ENCODE results near the gene ZBTB49.

ZBTB49 gene

GRCh38 chr4:4302001-4302400, 11.9 kb downstream of the ZBTB49 start:
- H3K4me3 ChIP-seq (ENCODE audit: low read length) = no peak overlapping the region
- TF ChIP-seq ZNF274 (IDR thresholded peaks at IDR 0.05; ENCODE audit: low read depth, low read length) = no peak

GRCh38 chr4:4302416-4302815, 12.4 kb downstream of the ZBTB49 start:
- no peak overlapping the region for H3K4me3 ChIP-seq (ENCODE audit: low read length)
- no peak for TF ChIP-seq ZNF274 (IDR thresholded peaks at IDR 0.05; ENCODE audit: low read depth, low read length)

GRCh38 chr4:4306920-4307319, 16.9 kb downstream of the ZBTB49 start:
- TF ChIP-seq ZNF274 (IDR thresholded peaks at IDR 0.05; ENCODE audit: low read depth, low read length) = no peak
- H3K4me3 ChIP-seq (ENCODE audit: low read length) = no peak overlapping the region

- no peak overlapping the region for H3K4me3 ChIP-seq (ENCODE audit: low read length)
- no peak for TF ChIP-seq ZNF274 (IDR thresholded peaks at IDR 0.05; ENCODE audit: low read depth, low read length)
Measured at GRCh38 chr4:4308800-4309441, 18.9 kb downstream of the ZBTB49 start.

GRCh38 chr4:4311193-4311592, 21.1 kb downstream of the ZBTB49 start:
- H3K4me3 ChIP-seq (ENCODE audit: low read length) = no peak overlapping the region
- TF ChIP-seq ZNF274 (IDR thresholded peaks at IDR 0.05; ENCODE audit: low read depth, low read length) = no peak

- H3K4me3 ChIP-seq (ENCODE audit: low read length) = no peak overlapping the region
Measured at GRCh38 chr4:4315461-4316149, 25.6 kb downstream of the ZBTB49 start.

GRCh38 chr4:4316150-4316495, 26.1 kb downstream of the ZBTB49 start:
- no peak overlapping the region for H3K4me3 ChIP-seq (ENCODE audit: low read length)
- TF ChIP-seq ZNF274 (IDR thresholded peaks at IDR 0.05; ENCODE audit: low read depth, low read length) = no peak

More at GRCh38 chr4:4315461-4316149, 25.6 kb downstream of the ZBTB49 start:
- TF ChIP-seq ZNF274 (IDR thresholded peaks at IDR 0.05; ENCODE audit: low read depth, low read length) = no peak

- TF ChIP-seq ZNF274 (IDR thresholded peaks at IDR 0.05; ENCODE audit: low read depth, low read length) = no peak
Measured at GRCh38 chr4:4317496-4318232, 27.6 kb downstream of the ZBTB49 start.

GRCh38 chr4:4320528-4320927, 30.5 kb downstream of the ZBTB49 start:
- H3K4me3 ChIP-seq (ENCODE audit: low read length) = no peak overlapping the region
- TF ChIP-seq ZNF274 (IDR thresholded peaks at IDR 0.05; ENCODE audit: low read depth, low read length) = no peak

More at GRCh38 chr4:4317496-4318232, 27.6 kb downstream of the ZBTB49 start:
- no peak overlapping the region for H3K4me3 ChIP-seq (ENCODE audit: low read length)

- TF ChIP-seq ZNF274 (IDR thresholded peaks at IDR 0.05; ENCODE audit: low read depth, low read length) = no peak
- no peak overlapping the region for H3K4me3 ChIP-seq (ENCODE audit: low read length)
Measured at GRCh38 chr4:4320951-4321714, 31.1 kb downstream of the ZBTB49 start.

GRCh38 chr4:4321951-4322688, 32.1 kb downstream of the ZBTB49 start:
- H3K4me3 ChIP-seq (ENCODE audit: low read length) = no peak overlapping the region
- no peak for TF ChIP-seq ZNF274 (IDR thresholded peaks at IDR 0.05; ENCODE audit: low read depth, low read length)

- no peak for TF ChIP-seq ZNF274 (IDR thresholded peaks at IDR 0.05; ENCODE audit: low read depth, low read length)
- H3K4me3 ChIP-seq (ENCODE audit: low read length) = no peak overlapping the region
Measured at GRCh38 chr4:4323705-4324534, 33.9 kb downstream of the ZBTB49 start.

GRCh38 chr4:4325321-4325720, 35.3 kb downstream of the ZBTB49 start:
- H3K4me3 ChIP-seq (ENCODE audit: low read length) = no peak overlapping the region
- no peak for TF ChIP-seq ZNF274 (IDR thresholded peaks at IDR 0.05; ENCODE audit: low read depth, low read length)
